Glutamatergic neuron (in vitro differentiated cells): ENCODE measurements around the gene FAM174A. TPM values are rescaled to one million over a fixed set of nuclear protein-coding genes. Genes with fewer than 3 reads are reported as not detected.

Experiments
- DNase-seq: peaks from one replicate; pipeline ENCODE4 v3.0.0; 2022
- H3K27ac Mint-ChIP-seq: one replicate; pipeline ENCODE4 v1.8.0; 2020; ENCODE audit warnings: mild to moderate bottlenecking, mixed read lengths, inconsistent platforms; ENCODE audit not compliant: unreplicated experiment
- H3K27me3 Mint-ChIP-seq: one replicate; pipeline ENCODE4 v1.8.0; 2020; ENCODE audit warnings: mild to moderate bottlenecking, moderate library complexity, mixed read lengths, inconsistent platforms; ENCODE audit not compliant: unreplicated experiment
- H3K36me3 Mint-ChIP-seq: one replicate; pipeline ENCODE4 v1.8.0; 2020; ENCODE audit warnings: mild to moderate bottlenecking, mixed read lengths, inconsistent platforms; ENCODE audit not compliant: unreplicated experiment
- H3K4me1 Mint-ChIP-seq: one replicate; pipeline ENCODE4 v1.8.0; 2020; ENCODE audit warnings: mild to moderate bottlenecking, low read depth, mixed read lengths, inconsistent platforms; ENCODE audit not compliant: unreplicated experiment
- H3K4me3 Mint-ChIP-seq: one replicate; pipeline ENCODE4 v1.8.0; 2020; ENCODE audit warnings: mild to moderate bottlenecking, mixed read lengths, inconsistent platforms; ENCODE audit not compliant: unreplicated experiment
- H3K9me3 Mint-ChIP-seq: one replicate; pipeline ENCODE4 v1.8.0; 2020; ENCODE audit warnings: mild to moderate bottlenecking, moderate library complexity, mixed read lengths, inconsistent platforms; ENCODE audit not compliant: unreplicated experiment
- CTCF ChIP-seq: fragments of 200-600 bp; sonication (generic); IDR thresholded peaks from one replicate; pipeline ENCODE4 v1.5.0; 2021; ENCODE audit not compliant: partially characterized antibody, unreplicated experiment
- total RNA-seq: library from RNA; stranded (reverse); fragmentation: NEBNext Ultra II Directional; extraction: Animal tissue kit (Norgen Biotek cat#: 25700); gene quantifications from one replicate; pipeline ENCODE4 v1.2.1, GENCODE V29; 2021; ENCODE audit not compliant: unreplicated experiment

The FAM174A gene
- total RNA-seq, 1 donor from 2014 or later, result 16.5 TPM

- no peaks in the 10 kb centered on the region for H3K27me3 Mint-ChIP-seq
- TF ChIP-seq CTCF, result no peak
- H3K4me1 Mint-ChIP-seq, result no peaks in the 10 kb centered on the region
- no peaks in the 10 kb centered on the region for H3K9me3 Mint-ChIP-seq
- H3K27ac Mint-ChIP-seq, result no peak overlapping the region
- no peak for DNase-seq
- no peak overlapping the region for H3K4me3 Mint-ChIP-seq
- no peaks in the 10 kb centered on the region for H3K36me3 Mint-ChIP-seq
These were observed 29.0 kb upstream of the FAM174A start for GRCh38 chr5:100505984-100506670.

DNA sequence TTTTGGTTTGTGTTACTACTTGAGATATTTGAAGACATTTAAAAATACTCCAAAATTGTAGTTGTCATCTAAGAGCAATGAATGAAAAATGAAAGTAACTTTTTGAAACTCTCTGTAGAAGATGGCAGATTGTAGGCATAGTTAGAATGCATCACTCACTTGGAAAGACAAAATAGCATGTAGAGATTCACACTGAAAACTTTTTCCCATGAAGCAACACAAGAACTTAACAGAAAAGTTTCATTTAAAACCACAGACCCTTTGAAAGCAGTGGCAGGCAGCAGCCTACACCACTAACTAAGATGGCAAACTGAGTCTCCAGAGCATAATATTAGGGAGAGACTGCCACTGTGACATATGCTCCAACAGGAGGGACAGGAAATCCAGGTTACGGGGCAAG is 18.9 kb upstream of the FAM174A start:
- no peak overlapping the region for H3K27ac Mint-ChIP-seq
- H3K36me3 Mint-ChIP-seq, result peaks cover 6% of the 10 kb centered on the region
- H3K4me3 Mint-ChIP-seq, result no peak overlapping the region

GRCh38 chr5:100517301-100517974 is 17.7 kb upstream of the FAM174A start:
- Mint-ChIP-seq H3K4me1 (no peaks in the 10 kb centered on the region), H3K36me3 (peaks cover 6% of the 10 kb centered on the region), H3K9me3 (no peaks in the 10 kb centered on the region), H3K27me3 (no peaks in the 10 kb centered on the region), H3K4me3 (no peak overlapping the region), H3K27ac (no peak overlapping the region)
- DNase-seq, result no peak
- TF ChIP-seq CTCF, result no peak

More for the DNA sequence above, 18.9 kb upstream of the FAM174A start:
- DNase-seq, result no peak
- TF ChIP-seq CTCF, result no peak
- Mint-ChIP-seq H3K27me3 (no peaks in the 10 kb centered on the region), H3K4me1 (no peaks in the 10 kb centered on the region), H3K9me3 (no peaks in the 10 kb centered on the region)

DNA sequence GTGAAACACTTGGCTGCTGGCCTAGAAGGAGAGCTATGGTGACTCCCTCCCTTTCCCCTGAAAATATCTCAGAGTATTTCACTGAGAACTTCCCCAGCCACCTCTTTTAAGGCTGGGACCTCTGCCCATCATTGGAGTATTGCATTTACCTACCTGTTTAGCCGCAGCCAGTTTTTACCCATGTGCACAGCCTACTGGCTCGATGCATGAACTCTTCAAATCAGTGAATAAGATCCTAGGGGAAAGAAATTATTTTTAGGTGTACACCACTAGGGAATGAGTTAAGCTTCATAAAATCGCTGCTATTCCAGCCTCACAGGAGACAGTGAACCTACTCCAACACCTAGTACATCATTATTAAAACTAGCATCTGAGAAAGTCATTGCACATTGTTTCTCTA is 16.8 kb upstream of the FAM174A start:
- Mint-ChIP-seq H3K27me3 (no peaks in the 10 kb centered on the region), H3K36me3 (peaks cover 6% of the 10 kb centered on the region), H3K4me3 (no peak overlapping the region), H3K4me1 (no peaks in the 10 kb centered on the region), H3K27ac (no peak overlapping the region), H3K9me3 (no peaks in the 10 kb centered on the region)
- TF ChIP-seq CTCF, result no peak
- DNase-seq, result no peak

GRCh38 chr5:100519075-100519474 is 16.1 kb upstream of the FAM174A start:
- Mint-ChIP-seq H3K27ac (no peak overlapping the region), H3K9me3 (no peaks in the 10 kb centered on the region), H3K36me3 (peaks cover 6% of the 10 kb centered on the region), H3K27me3 (no peaks in the 10 kb centered on the region), H3K4me1 (no peaks in the 10 kb centered on the region), H3K4me3 (no peak overlapping the region)
- TF ChIP-seq CTCF, result no peak
- DNase-seq, result no peak
